Measurements from ENCODE around the gene HOMER2. TPM values are rescaled to one million over a fixed set of nuclear protein-coding genes. Genes with fewer than 3 reads are reported as not detected.

HOMER2 gene
- total and polyA plus RNA-seq, 2 of the 13 experiments (the other 11 are each of a cell fraction or from before 2014, with no cell fraction given), result 12.9 to 14.1 TPM

- Histone ChIP-seq H3K4me3 (replicated peaks in 1 of 3; ENCODE audit: insufficient read depth in 1 of 3, low read depth in 2 of 3, low read length in 3 of 3) (no peak overlapping the region), H3K27ac (ENCODE audit: extremely low read length, insufficient read depth, low read length) (no peak overlapping the region), H3K9ac (ENCODE audit: insufficient read depth, low read depth, low read length) (no peak overlapping the region), H3K4me2 (ENCODE audit: low read depth, low read length) (no peak overlapping the region), H3K36me3 (replicated peaks in 1 of 2; ENCODE audit: control insufficient read depth in 1 of 2, insufficient read depth in 2 of 2, low read length in 2 of 2) (no peaks in the 10 kb centered on the region), H3K27me3 (ENCODE audit: control insufficient read depth in 1 of 2, insufficient read depth in 2 of 2, low read length in 2 of 2) (peaks cover 0 to 3% of the 10 kb centered on the region in 2 experiments; a peak in 1 of 5 replicates), H3K9me3 (ENCODE audit: low read length) (no peaks in the 10 kb centered on the region), H3K79me2 (ENCODE audit: insufficient read depth, low read length) (no peaks in the 10 kb centered on the region), H4K20me1 (ENCODE audit: insufficient read depth, low read length) (no peaks in the 10 kb centered on the region), H2AFZ (ENCODE audit: low read length) (no peak overlapping the region), H3K4me1 (ENCODE audit: insufficient read depth, low read length) (peaks cover 16% of the 10 kb centered on the region)
- WGBS (ENCODE audit: low lambda C conversion rate), result no CpG with 5 or more reads among the region's 1 CpG
- in situ Hi-C loops (cut with HindIII; ENCODE audit: extremely low pct_ligation_motif_present, low pct_unique_long_range_greater_than_20kb) (no loop called here), intact Hi-C loops (cut with micrococcal nuclease; ENCODE audit: unreplicated experiment) (no loop called here)
- DNase-seq (ENCODE audit: low spot score) (no peak), ATAC-seq (no peak), FAIRE-seq (no peak)
- no TSS peak for BruUV-seq (replicated peaks)
- TF ChIP-seq GATAD2A (CRISPR knock-in tag; IDR thresholded peaks at IDR 0.05), result no peak
- no peak for TF ChIP-seq REXO4 (CRISPR knock-in tag; IDR thresholded peaks at IDR 0.05; ENCODE audit: borderline replicate concordance)
- no peak for TF ChIP-seq CREM (IDR thresholded peaks at IDR 0.05)
- no peak for TF ChIP-seq CREM (CRISPR knock-in tag; IDR thresholded peaks at IDR 0.05)
- no peak for TF ChIP-seq ZNF547 (CRISPR knock-in tag; IDR thresholded peaks at IDR 0.05)
- TF ChIP-seq ATAD3A (CRISPR knock-in tag; IDR thresholded peaks at IDR 0.05), result no peak
- TF ChIP-seq FOXO1 (CRISPR knock-in tag; IDR thresholded peaks at IDR 0.05), result no peak
- TF ChIP-seq MIER2 (CRISPR knock-in tag; IDR thresholded peaks at IDR 0.05), result no peak
- TF ChIP-seq PLRG1 (conservative IDR thresholded peaks at IDR 0.05), result no peak
- no peak for TF ChIP-seq SNAI1 (CRISPR knock-in tag; IDR thresholded peaks at IDR 0.05; ENCODE audit: borderline replicate concordance)
- no peak for TF ChIP-seq MTF1 (CRISPR knock-in tag; IDR thresholded peaks at IDR 0.05)
- no peak for TF ChIP-seq ZNF644 (CRISPR knock-in tag; IDR thresholded peaks at IDR 0.05; ENCODE audit: low read depth)
- TF ChIP-seq NFE2L2 (IDR thresholded peaks at IDR 0.05; ENCODE audit: low read length), result no peak
- TF ChIP-seq POGK (CRISPR knock-in tag; conservative IDR thresholded peaks at IDR 0.05), result no peak
- no peak for TF ChIP-seq ZNF660 (CRISPR knock-in tag; IDR thresholded peaks at IDR 0.05; ENCODE audit: borderline replicate concordance, low read depth)
- no peak for TF ChIP-seq ZNF12 (CRISPR knock-in tag; IDR thresholded peaks at IDR 0.05)
- TF ChIP-seq, protein P1, sequence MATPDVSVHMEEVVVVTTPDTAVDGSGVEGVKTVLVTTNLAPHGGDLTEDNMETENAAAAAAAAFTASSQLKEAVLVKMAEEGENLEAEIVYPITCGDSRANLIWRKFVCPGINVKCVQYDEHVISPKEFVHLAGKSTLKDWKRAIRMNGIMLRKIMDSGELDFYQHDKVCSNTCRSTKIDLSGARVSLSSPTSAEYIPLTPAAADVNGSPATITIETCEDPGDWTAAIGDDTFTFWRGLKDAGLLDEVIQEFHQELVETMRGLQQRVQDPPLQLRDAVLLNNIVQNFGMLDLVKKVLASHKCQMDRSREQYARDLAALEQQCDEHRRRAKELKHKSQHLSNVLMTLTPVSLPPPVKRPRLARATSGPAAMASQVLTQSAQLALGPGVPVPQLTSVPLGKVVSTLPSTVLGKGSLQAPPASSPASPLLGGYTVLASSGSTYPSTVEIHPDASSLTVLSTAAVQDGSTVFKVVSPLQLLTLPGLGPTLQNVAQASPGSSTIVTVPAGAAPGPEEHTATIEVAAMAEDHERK (CRISPR knock-in tag; IDR thresholded peaks at IDR 0.05; ENCODE audit: low read depth), result no peak
- no peak for TF ChIP-seq ZNF10 (CRISPR knock-in tag; IDR thresholded peaks at IDR 0.05; ENCODE audit: borderline replicate concordance, low read depth)
- ChIA-PET POLR2A (no interaction called here), CTCF (ENCODE audit: low intra/inter-chr PET ratio, low total read pairs) (no interaction called here)
Observed at GRCh38 chr15:82802497-82802896, 150.0 kb downstream of the HOMER2 start.
